GM12875 (cell line): ENCODE data around the gene INMT.

Source experiments
- H3K4me3 ChIP-seq: one replicate; pipeline ENCODE4 v1.5.1; 2011; ENCODE audit warnings: low read depth, low read length, control low read depth
- CTCF ChIP-seq: IDR thresholded peaks from 2 replicates; pipeline ENCODE4 v1.5.1; 2011; ENCODE audit warnings: low read depth, mild to moderate bottlenecking, control low read depth, inconsistent platforms, low read length, moderate library complexity, borderline replicate concordance; ENCODE audit not compliant: insufficient read depth

Gene INMT

GRCh38 chr7:30802812-30803211 lies 50.9 kb downstream of the INMT start:
- H3K4me3 ChIP-seq: no peak overlapping the region
- no peak for TF ChIP-seq CTCF

GRCh38 chr7:30804078-30804661 lies 52.2 kb downstream of the INMT start:
- no peak for TF ChIP-seq CTCF
- no peak overlapping the region for H3K4me3 ChIP-seq

- no peak overlapping the region for H3K4me3 ChIP-seq
- no peak for TF ChIP-seq CTCF
Observed at GRCh38 chr7:30805081-30805691, 53.3 kb downstream of the INMT start.

- no peak overlapping the region for H3K4me3 ChIP-seq
- no peak for TF ChIP-seq CTCF
Observed at GRCh38 chr7:30805931-30806330, 54.0 kb downstream of the INMT start.
